ENCODE data around the gene ZNF839.

GRCh38 chr14:102360388-102360787 is 40.8 kb downstream of the ZNF839 start:
- TF ChIP-seq CTCF (IDR thresholded peaks at IDR 0.05; ENCODE audit: poor library complexity) (no peak), EZH2phosphoT487 (IDR thresholded peaks at IDR 0.05; ENCODE audit: low read depth, severe bottlenecking, unreplicated experiment) (no peak), EZH2 (IDR thresholded peaks at IDR 0.05; ENCODE audit: borderline replicate concordance) (no peak)
